ENCODE measurements around the gene RANGRF.
"Not testable (repeated sequence)": the region's sequence is repeated elsewhere in the genome, so short reads cannot be mapped to it uniquely, and the experiment has no call there.

The RANGRF gene, protein sequence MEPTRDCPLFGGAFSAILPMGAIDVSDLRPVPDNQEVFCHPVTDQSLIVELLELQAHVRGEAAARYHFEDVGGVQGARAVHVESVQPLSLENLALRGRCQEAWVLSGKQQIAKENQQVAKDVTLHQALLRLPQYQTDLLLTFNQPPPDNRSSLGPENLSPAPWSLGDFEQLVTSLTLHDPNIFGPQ

DNA sequence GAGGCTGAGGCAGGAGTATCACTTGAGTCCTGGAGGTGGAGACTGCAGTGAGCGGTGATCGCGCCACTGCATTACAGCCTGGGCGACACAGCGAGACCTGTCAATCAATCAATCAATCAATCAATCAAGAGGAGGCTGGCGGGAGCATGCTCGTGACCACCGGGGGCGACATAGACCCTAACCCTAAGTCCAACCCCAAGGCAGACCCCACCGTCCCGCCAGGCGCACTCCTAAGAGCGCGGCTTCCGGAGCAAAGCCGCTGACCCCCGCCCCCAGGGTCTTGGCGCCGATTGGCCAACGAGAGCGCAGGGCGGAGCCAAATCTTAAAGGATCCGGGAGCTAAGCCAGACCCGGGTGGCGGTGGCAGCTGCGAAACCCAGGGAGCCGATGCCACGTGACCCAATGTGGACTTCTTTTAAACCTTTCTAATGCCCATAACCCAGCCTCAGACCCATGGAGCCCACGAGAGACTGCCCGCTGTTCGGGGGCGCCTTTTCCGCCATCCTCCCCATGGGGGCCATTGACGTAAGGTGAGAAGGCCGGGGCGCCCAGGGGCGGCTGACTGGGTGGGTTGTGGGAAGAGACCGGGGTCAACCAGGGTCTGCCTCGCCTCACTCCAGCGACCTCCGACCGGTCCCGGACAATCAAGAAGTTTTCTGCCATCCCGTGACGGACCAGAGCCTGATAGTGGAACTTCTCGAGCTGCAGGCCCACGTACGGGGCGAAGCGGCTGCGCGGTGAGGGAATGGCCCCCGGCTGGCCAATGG is at the start of gene RANGRF:
Gene RANGRF (plus strand): TSS at position 335 of the 767 bp plus-strand sequence. CDS start 119 bp downstream, at position 454.
- DNase-seq: peak; percentile 87

DNA sequence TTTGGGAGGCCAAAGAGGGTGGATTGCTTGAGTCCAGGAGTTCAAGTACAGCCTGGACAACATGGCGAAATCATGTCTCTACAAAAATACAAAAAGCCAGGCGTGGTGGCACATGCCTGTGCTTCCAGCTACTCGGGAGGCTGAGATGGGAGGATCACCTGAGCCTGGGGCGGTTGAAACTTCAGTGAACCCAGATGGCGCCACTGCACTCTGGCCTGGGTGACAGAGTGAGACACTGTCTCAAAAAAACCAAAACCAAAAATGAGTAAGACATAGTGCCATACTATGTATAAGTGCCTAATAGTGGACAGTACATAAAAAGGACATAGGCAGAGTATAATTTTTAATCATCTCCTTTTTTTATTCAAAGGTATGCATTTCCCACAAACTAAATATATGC is 44.6 kb upstream of the RANGRF start:
- no peak for DNase-seq

- no peak for DNase-seq
Observed at GRCh38 chr17:8244768-8245167, 43.7 kb upstream of the RANGRF start.

DNA sequence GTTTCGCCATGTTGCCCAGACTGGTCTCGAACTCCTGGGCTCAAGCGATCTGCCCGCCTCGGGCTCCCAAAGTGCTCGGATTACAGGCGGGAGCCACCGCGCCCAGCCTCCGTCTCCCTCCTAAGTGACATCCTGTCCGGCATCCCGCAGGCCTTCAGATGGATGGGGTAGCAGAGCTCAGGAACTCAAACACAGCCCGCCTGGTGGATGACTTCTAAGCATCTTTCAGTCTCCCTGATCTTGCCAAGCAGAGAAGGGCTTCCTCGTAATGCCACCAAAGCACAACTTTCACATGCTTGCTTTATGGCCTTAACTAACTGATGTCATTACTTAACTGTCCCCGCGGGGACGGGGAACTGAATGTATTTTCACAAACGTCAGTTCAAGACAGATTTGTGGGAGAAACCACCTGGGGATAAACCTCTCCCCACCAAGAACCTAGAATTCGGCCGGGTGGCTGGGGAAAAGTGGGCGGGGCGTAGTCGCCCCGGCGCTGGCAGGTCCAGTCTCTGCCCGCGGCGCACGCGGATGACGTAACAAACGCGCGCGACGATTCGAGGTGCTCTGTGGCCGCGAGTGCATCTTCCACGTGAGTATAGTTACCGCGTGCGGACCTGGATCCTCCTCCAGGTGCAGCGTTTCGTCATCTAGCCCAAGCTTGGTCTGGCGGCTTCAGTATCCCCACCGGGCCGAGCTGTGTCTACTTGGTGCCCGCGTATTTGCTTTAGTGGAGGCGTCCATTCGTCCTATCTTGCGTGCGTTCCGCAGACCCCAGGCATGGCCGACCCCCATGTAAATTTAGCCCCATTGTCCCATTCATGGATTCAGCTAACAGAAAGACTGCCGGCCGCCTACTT is 39.5 kb upstream of the RANGRF start, which contains the start of gene PFAS:
Gene PFAS (plus strand): TSS at position 539 of the 857 bp plus-strand sequence. CDS start 4,649 bp downstream, outside the sequence.
- peak; percentile 96 for DNase-seq

DNA sequence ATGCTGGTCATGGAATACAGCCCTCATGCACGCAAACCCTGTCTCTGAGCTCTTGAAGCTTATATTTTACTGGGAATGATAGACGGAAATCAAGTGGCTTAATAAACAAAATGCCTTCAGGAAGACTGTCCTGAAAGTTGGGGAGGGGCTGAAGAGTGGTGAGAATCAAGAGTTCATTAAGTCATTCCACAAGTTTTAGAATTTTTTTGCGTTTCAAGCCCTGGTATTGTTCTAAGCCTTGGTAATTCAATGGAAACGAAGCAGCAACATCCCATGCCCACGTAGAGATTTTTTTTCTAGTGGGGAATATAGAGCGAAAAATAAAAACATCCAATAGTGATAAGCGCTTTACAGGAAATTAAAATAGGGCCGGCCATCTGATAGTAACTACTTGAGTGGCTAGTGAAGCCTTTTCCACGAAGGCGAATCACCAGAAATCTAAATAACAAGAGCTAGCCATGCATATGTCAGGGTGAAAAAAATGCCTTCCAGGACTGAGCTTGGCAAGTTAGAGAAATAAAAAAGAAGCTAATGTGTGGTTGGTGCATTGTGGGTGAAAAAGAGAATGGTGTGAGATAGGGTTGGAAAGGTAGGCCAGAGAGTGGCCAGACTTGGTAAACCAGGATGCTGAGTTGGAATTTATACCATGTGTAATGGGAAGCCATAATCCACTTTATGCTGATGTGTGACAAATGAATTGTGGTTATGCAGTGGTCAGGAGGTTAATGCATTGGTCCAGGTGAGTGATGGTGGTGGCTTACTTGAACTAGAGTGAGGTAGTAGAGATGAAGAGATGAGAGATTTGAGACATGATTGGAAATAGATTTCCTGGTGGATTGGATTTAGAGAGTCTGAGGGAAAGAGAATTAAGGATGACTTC is 38.6 kb upstream of the RANGRF start:
- no peak for DNase-seq

DNA sequence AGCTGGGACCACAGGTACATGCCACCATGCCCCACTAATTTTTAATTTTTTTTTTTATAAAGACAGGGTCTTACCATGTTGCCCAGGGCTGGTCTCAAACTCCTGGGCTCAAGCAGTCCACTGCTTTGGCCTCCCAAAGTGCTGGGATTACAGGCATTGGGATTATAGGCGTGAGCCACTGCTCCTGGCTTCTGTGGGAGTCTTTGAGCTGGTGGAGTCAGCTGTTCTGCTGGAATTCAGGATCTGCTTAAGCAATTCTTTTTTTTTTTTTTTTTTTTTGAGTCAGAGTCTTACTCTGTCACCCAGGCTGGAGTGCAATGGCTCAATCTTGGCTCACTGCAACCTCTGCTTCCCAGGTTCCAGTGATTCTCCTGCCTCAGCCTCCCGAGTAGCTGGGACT is 37.1 kb upstream of the RANGRF start:
- not testable (repeated sequence) for DNase-seq

DNA sequence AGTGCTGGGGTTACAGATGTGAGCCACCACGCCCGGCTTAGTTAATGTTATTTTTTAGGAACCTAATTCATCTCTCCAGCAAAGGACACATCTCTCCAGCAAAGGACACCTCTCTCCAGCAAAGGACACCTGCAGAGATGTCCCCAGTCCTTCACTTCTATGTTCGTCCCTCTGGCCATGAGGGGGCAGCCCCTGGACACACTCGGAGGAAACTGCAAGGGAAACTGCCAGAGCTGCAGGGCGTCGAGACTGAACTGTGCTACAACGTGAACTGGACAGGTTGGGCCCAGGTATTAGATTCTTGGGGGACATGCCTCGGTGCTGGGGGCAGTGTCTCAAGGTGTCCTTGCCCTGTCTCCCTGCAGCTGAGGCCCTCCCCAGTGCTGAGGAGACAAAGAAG is 34.7 kb upstream of the RANGRF start:
- no peak for DNase-seq

DNA sequence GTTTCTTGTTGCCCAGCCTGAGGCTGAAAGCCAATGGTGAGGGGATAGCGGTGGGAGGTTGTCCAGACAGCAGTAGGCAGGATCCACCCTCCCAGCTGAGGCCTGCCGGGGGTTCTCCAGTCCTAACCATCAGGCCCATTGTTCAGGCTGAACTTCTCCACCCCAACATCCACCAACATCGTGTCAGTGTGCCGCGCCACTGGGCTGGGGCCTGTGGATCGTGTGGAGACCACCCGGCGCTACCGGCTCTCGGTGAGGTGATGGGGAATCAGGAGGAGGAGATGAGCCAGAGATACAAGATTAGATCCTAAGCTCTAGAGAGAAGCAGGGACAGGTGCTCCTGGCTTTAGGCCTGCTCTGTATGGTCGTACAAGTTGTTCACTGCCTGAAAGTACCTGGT is 33.6 kb upstream of the RANGRF start:
- DNase-seq: no peak

- no peak for DNase-seq
Observed at GRCh38 chr17:8255499-8255898, 33.0 kb upstream of the RANGRF start.

- DNase-seq: no peak
Observed at GRCh38 chr17:8256291-8256690, 32.2 kb upstream of the RANGRF start.

DNA sequence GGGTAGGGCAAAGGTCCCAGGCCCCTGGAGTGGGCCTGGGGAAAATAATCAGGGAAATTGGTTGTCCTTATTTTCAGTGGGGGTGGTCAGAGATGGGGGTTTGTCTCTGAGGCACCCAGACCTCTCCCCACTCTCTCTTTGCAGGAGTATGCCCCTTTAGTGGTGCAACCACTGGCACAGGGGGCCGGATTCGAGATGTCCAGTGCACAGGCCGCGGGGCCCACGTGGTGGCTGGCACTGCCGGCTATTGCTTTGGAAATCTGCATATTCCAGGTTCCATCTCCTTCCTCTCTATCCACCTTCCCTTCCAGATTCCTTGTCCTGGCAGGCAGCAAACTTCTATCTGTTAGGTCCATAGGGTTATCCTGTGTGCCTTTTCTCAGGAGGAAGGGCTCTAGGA is 31.8 kb upstream of the RANGRF start:
- DNase-seq: no peak

- no peak for DNase-seq
Observed at GRCh38 chr17:8257801-8258200, 30.7 kb upstream of the RANGRF start.

- no peak for DNase-seq
Observed at GRCh38 chr17:8264320-8264719, 24.1 kb upstream of the RANGRF start.

- DNase-seq: no peak
Observed at GRCh38 chr17:8264836-8265542, 23.5 kb upstream of the RANGRF start.

DNA sequence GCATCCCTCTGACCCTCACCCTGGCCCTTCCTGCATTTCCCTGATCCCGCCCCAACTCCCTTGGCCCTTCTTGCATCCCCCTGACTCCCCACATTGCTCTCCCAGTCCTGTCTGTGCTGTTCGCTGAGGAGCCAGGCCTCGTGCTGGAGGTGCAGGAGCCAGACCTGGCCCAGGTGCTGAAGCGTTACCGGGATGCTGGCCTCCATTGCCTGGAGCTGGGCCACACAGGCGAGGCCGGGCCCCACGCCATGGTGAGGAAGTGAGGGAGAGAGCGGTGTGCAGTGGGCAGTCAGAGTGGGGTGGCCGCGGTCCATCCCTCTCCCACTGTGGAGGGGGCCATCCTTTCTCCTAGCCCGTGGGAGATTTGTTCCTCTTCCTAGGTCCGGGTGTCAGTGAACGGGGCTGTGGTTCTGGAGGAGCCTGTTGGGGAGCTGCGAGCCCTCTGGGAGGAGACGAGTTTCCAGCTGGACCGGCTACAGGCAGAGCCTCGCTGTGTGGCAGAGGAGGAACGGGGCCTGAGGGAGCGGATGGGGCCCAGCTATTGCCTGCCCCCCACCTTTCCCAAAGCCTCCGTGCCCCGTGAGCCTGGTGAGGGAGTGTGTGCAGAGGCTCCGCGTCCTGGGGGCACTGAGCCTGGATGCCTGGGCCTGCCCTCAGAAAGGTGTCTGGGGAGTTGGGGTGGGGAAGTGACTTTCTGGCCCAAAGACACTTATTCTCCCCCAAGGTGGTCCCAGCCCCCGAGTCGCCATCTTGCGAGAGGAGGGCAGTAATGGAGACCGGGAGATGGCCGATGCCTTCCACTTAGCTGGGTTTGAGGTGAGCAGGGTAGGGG is 21.6 kb upstream of the RANGRF start:
- no peak for DNase-seq

DNA sequence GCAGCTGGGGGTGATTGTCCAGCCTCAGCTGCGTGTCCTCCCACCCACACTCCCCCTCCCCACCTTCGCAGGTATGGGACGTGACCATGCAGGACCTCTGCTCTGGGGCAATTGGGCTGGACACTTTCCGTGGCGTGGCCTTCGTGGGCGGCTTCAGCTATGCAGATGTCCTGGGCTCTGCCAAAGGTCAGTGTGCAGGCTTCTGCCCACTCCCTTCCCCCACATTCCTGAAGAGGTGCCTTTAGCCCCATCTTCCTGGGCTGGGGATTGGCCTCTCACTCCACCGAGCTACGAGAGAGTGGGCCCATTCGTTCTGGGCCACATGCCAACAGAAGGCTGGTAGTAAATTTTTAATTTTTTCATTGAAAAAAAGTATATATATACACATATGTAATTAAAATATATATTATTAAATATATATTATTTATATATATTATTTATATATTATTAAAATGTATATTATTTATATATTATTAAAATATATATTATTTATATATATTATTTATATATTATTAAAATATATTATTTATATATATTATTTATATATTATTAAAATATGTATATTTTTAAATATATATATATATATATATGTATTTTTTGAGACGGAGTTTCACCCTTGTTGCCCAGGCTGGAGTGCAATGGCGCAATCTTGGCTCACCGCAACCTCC is 20.9 kb upstream of the RANGRF start:
- no peak for DNase-seq

GRCh38 chr17:8268550-8269298 is 19.7 kb upstream of the RANGRF start:
- DNase-seq: no peak

- no peak for DNase-seq
Observed at GRCh38 chr17:8272421-8272820, 16.0 kb upstream of the RANGRF start.

GRCh38 chr17:8273884-8274444 is 14.5 kb upstream of the RANGRF start:
- no peak for DNase-seq

All from NCI-H2171 (cell line).